Stomach (tissue), 9 donors: ENCODE data around the gene TST. TPM values are rescaled to one million over a fixed set of nuclear protein-coding genes. Genes with fewer than 3 reads are reported as not detected.

Experiments used
- DNase-seq, 2 donors: peaks; one replicate each; pipeline versions ENCODE4 v3.0.0 to v3.0.0-alpha.2; 2013 to 2019
- H3K27ac ChIP-seq, 5 donors: fragments of 200-600 bp in 4 of 5; sonication (generic) in 4 of 5; one replicate each; pipeline ENCODE4 v1.5.1; 2013 to 2019; ENCODE audit warnings: mild to moderate bottlenecking in 1 of 5, moderate library complexity in 1 of 5
- H3K27me3 ChIP-seq, 3 donors: fragments of 200-600 bp; sonication (generic); one replicate each; pipeline ENCODE4 v1.5.1; 2017 to 2019; ENCODE audit warnings: mixed run types in 1 of 3
- H3K36me3 ChIP-seq, 4 donors: fragments of 200-600 bp; sonication (generic); 1 replicate in 3 of 4; 2 replicates in 1 of 4; pipeline ENCODE4 v1.5.1; 2016 to 2019
- H3K4me1 ChIP-seq, 4 donors: fragments of 200-600 bp; sonication (generic); one replicate each; pipeline ENCODE4 v1.5.1; 2016 to 2019
- H3K4me3 ChIP-seq, 4 donors: fragments of 200-600 bp; sonication (generic) in 3 of 4; one replicate each; pipeline ENCODE4 v1.5.1; 2016 to 2019; ENCODE audit warnings: mild to moderate bottlenecking in 1 of 4
- H3K9me3 ChIP-seq, 4 donors: fragments of 200-600 bp; sonication (generic); one replicate each; pipeline ENCODE4 v1.5.1; 2016 to 2019
- CTCF ChIP-seq, 7 experiments: fragments of 450-650 bp in 4 of 7; fragments of 200-600 bp in 3 of 7; sonication (generic) in 3 of 7; IDR thresholded peaks; one replicate each; pipeline ENCODE4 v1.5.1; 2016 to 2019; ENCODE audit warnings: antibody characterized with exemption in 7 of 7, control low read depth in 2 of 7, mild to moderate bottlenecking in 1 of 7
- EP300 ChIP-seq: sonication (generic); formaldehyde crosslinking; IDR thresholded peaks from one replicate; pipeline ENCODE4 v1.6.1; 2017; ENCODE audit warnings: antibody characterized with exemption
- POLR2A ChIP-seq, 4 donors: fragments of 450-650 bp; IDR thresholded peaks; one replicate each; pipeline ENCODE4 v1.6.1; 2016; ENCODE audit warnings: antibody characterized with exemption in 4 of 4, control low read depth in 2 of 4, mild to moderate bottlenecking in 1 of 4, moderate library complexity in 1 of 4
- POLR2AphosphoS5 ChIP-seq, 3 donors: sonication (generic); formaldehyde crosslinking; IDR thresholded peaks; one replicate each; pipeline ENCODE4 v1.6.1; 2016; ENCODE audit warnings: antibody characterized with exemption in 3 of 3
- WGBS, 5 donors: extraction: QIAGEN DNeasy Blood & Tissue Kit in 3 of 5; methylation state at CpG; one replicate each; pipeline versions ENCODE4 v1.1.5 to v1.1.7; 2013 to 2018; 5-methylcytosine and 5-hydroxymethylcytosine counted together
- intact Hi-C: fragments of 100-400 bp; cut with DNase I; formaldehyde crosslinking; loops from one replicate; pipeline ENCODE4 v1.15.1; 2023; ENCODE audit warnings: low total_unique reads
- polyA plus RNA-seq, 3 donors: library from polyadenylated mRNA; stranded (reverse); fragments of 200-250 nt; gene quantifications; one replicate each; pipeline ENCODE4 v1.2.3, GENCODE V29; 2013
- total RNA-seq, 5 donors: library from RNA; depleted of rRNA; stranded (reverse); fragments of >200 nt; gene quantifications; one replicate each; pipeline versions ENCODE4 v1.1.0 to v1.2.3, GENCODE V29; 2014 to 2016
- donor health status: healthy with polysubstance abuse.
- donor health status: Bipolar disorder and iron deficiency.
- donor health status: healthy.

The TST gene
- total and polyA plus RNA-seq, 8 donors = 51.8 to 709 (median 95.3) TPM

- intact Hi-C loops = no loop called here
- DNase-seq = no peak
- Histone ChIP-seq H3K4me1 (peaks cover 17 to 56% (median 37%) of the 10 kb centered on the region in 4 donors), H3K27ac (peak overlapping the region in 2 of 5 donors; percentile 7 to 45), H3K27me3 (no peaks in the 10 kb centered on the region), H3K9me3 (no peaks in the 10 kb centered on the region), H3K4me3 (no peak overlapping the region), H3K36me3 (no peaks in the 10 kb centered on the region)
- TF ChIP-seq POLR2A (IDR thresholded peaks at IDR 0.05) = no peak
- TF ChIP-seq EP300 = no peak
- TF ChIP-seq POLR2AphosphoS5 (IDR thresholded peaks at IDR 0.05) = no peak
- TF ChIP-seq CTCF (IDR thresholded peaks at IDR 0.05) = no peak
- WGBS, 5 donors = 53 to 79% (median 74%) methylated on average over 4 of the region's 4 CpGs
Observed at GRCh38 chr22:37010174-37010573, 9.1 kb downstream of the TST start.

GRCh38 chr22:37009490-37009889, 9.8 kb downstream of the TST start:
- DNase-seq = no peak

GRCh38 chr22:37008365-37008764, 10.9 kb downstream of the TST start:
- H3K4me3 ChIP-seq = no peak overlapping the region
- no peak overlapping the region for H3K27ac ChIP-seq
- H3K27me3 ChIP-seq = peaks cover 0 to 6% (median 0%) of the 10 kb centered on the region in 3 donors
- no peak for DNase-seq
- 42 to 55% (median 47%) methylated on average over 2 of the region's 2 CpGs for WGBS, 5 donors
- TF ChIP-seq POLR2A (IDR thresholded peaks at IDR 0.05) (no peak), EP300 (no peak), CTCF (IDR thresholded peaks at IDR 0.05) (no peak), POLR2AphosphoS5 (IDR thresholded peaks at IDR 0.05) (no peak)
- H3K36me3 ChIP-seq = no peaks in the 10 kb centered on the region
- intact Hi-C loops = no loop called here
- peaks cover 8 to 41% (median 25%) of the 10 kb centered on the region in 4 donors for H3K4me1 ChIP-seq
- no peaks in the 10 kb centered on the region for H3K9me3 ChIP-seq

More at GRCh38 chr22:37009490-37009889, 9.8 kb downstream of the TST start:
- no peaks in the 10 kb centered on the region for H3K36me3 ChIP-seq
- no peak overlapping the region for H3K27ac ChIP-seq
- no peak for TF ChIP-seq EP300
- TF ChIP-seq POLR2AphosphoS5 (IDR thresholded peaks at IDR 0.05) = no peak
- no peak for TF ChIP-seq CTCF (IDR thresholded peaks at IDR 0.05)
- TF ChIP-seq POLR2A (IDR thresholded peaks at IDR 0.05) = no peak
- no peak overlapping the region for H3K4me3 ChIP-seq
- 81 to 96% (median 86%) methylated on average over 2 of the region's 2 CpGs for WGBS, 5 donors
- no peaks in the 10 kb centered on the region for H3K9me3 ChIP-seq
- no peaks in the 10 kb centered on the region for H3K27me3 ChIP-seq
- peaks cover 10 to 51% (median 30%) of the 10 kb centered on the region in 4 donors for H3K4me1 ChIP-seq
- intact Hi-C loops = no loop called here

GRCh38 chr22:37007651-37008050, 11.6 kb downstream of the TST start:
- WGBS, 5 donors = 45 to 69% (median 52%) methylated on average over 2 of the region's 2 CpGs
- peaks cover 0 to 9% (median 0%) of the 10 kb centered on the region in 3 donors for H3K27me3 ChIP-seq
- no peak for DNase-seq
- TF ChIP-seq EP300 (no peak), POLR2A (IDR thresholded peaks at IDR 0.05) (no peak), POLR2AphosphoS5 (IDR thresholded peaks at IDR 0.05) (no peak), CTCF (IDR thresholded peaks at IDR 0.05) (no peak)
- H3K4me1 ChIP-seq = peaks cover 8 to 34% (median 21%) of the 10 kb centered on the region in 4 donors
- intact Hi-C loops = no loop called here
- no peak overlapping the region for H3K27ac ChIP-seq
- H3K4me3 ChIP-seq = no peak overlapping the region
- no peaks in the 10 kb centered on the region for H3K9me3 ChIP-seq
- no peaks in the 10 kb centered on the region for H3K36me3 ChIP-seq
